ENCODE data around the gene TMEM39B. TPM values are rescaled to one million over a fixed set of nuclear protein-coding genes. Genes with fewer than 3 reads are reported as not detected.
A peak's percentile ranks its signal among the peaks of the same experiment; 100 is the strongest.
"Not testable (repeated sequence)": the region's sequence is repeated elsewhere in the genome, so short reads cannot be mapped to it uniquely, and the experiment has no call there.

TMEM39B gene
- total RNA-seq, 1 donor from 2014 or later: 14.1 TPM

DNA sequence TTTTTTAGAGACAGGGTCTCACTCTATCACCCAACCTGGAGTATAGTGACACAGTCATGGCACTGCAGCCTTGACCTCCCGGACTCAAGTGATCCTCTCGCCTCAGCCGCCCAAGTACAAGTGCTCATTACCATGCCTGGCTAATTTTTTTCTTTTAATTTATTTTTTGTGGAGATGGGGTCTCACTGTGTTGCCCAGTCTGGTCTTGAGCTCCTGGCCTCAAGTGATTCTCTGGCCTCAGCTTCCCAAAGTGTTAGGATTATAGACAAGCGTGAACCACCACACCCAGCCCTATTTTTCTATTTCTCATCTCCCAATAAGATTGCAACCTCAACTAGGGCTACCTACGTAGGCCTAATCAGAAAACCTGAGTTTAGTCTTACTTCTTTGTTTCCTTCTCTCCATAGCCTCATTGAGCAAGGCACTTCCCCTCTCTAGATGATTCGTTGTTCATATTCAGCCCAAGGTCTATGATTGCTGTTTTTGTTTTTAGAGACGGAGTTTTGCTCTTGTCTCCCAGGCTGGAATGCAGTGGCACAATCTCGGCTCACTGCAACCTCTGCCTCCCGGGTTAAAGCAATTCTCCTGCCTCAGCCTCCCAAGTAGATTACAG, 34.0 kb downstream of the TMEM39B start:
- Mint-ChIP-seq H3K4me3 (ENCODE audit: unreplicated experiment) (peak overlapping the region; percentile 25), H3K9me3 (ENCODE audit: low read depth) (no peaks in the 10 kb centered on the region), H3K27ac (ENCODE audit: unreplicated experiment) (no peak overlapping the region), H3K36me3 (ENCODE audit: low read depth) (no peaks in the 10 kb centered on the region), H3K4me1 (ENCODE audit: low read depth) (peaks cover 41% of the 10 kb centered on the region), H3K27me3 (ENCODE audit: low read depth) (no peaks in the 10 kb centered on the region)
- no peak for DNase-seq (ENCODE audit: low spot score)
- TF ChIP-seq, protein P1, sequence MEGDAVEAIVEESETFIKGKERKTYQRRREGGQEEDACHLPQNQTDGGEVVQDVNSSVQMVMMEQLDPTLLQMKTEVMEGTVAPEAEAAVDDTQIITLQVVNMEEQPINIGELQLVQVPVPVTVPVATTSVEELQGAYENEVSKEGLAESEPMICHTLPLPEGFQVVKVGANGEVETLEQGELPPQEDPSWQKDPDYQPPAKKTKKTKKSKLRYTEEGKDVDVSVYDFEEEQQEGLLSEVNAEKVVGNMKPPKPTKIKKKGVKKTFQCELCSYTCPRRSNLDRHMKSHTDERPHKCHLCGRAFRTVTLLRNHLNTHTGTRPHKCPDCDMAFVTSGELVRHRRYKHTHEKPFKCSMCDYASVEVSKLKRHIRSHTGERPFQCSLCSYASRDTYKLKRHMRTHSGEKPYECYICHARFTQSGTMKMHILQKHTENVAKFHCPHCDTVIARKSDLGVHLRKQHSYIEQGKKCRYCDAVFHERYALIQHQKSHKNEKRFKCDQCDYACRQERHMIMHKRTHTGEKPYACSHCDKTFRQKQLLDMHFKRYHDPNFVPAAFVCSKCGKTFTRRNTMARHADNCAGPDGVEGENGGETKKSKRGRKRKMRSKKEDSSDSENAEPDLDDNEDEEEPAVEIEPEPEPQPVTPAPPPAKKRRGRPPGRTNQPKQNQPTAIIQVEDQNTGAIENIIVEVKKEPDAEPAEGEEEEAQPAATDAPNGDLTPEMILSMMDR (IDR thresholded peaks at IDR 0.05): no peak

DNA sequence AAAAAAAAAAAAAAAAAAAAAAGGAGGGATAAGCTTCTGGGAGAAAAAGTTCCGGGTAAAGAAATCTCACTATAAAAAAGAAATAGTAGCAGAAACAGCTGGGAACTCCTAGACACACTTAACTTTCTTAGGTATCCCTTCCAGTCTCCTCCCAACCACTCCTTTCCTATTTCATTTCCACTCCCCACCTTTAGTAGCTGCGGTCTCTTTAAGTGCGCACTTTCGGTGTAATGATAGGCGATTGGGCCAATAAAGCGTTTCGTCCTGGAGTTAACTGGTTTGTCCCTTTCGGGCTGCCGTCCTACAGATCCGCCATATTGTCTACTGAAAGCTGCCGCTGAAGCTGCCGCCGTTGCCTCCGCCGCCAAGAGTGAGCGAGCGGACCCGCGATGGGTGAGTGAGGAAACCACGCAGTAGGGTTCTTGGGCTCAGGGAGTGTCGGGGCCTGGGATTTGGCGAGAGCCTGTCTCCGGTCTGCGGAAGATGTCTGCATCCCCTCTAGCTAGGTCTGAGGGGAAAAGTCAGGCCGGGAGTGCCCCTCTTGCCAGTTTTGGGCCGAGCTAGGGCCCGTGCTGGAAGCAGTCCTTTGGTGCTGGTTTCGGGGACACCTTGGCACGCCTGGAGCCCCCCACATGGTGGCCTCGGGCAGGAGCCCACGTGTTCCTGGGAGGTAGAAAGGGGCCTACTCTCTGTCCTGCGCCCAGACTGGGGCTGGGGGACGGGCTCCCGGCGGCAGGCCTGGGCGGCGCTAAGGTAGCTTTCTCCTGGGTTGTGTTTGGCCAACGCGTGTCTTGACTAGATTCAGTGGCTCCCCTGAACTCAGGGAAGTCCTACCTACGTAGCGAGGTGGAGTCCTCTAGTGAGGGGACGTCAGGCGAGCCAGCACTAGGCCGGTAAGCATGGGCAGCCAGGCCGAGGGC, 35.3 kb downstream of the TMEM39B start, which contains the start of gene KPNA6:
Gene KPNA6 (plus strand): TSS at position 315 of the 920 bp plus-strand sequence. CDS start 75 bp downstream, at position 390.
- peaks cover 47% of the 10 kb centered on the region for H3K4me1 Mint-ChIP-seq (ENCODE audit: low read depth)
- no peak for DNase-seq (ENCODE audit: low spot score)
- H3K4me3 Mint-ChIP-seq (ENCODE audit: unreplicated experiment): peak within 1 kb of the TSS; percentile 95
- TF ChIP-seq, protein P1 (IDR thresholded peaks at IDR 0.05): no peak
- peak within 1 kb of the TSS; percentile 97 for H3K27ac Mint-ChIP-seq (ENCODE audit: unreplicated experiment)
- H3K36me3 Mint-ChIP-seq (ENCODE audit: low read depth): no peaks in the 10 kb centered on the region
- H3K27me3 Mint-ChIP-seq (ENCODE audit: low read depth): no peaks in the 10 kb centered on the region
- no peaks in the 10 kb centered on the region for H3K9me3 Mint-ChIP-seq (ENCODE audit: low read depth)

DNA sequence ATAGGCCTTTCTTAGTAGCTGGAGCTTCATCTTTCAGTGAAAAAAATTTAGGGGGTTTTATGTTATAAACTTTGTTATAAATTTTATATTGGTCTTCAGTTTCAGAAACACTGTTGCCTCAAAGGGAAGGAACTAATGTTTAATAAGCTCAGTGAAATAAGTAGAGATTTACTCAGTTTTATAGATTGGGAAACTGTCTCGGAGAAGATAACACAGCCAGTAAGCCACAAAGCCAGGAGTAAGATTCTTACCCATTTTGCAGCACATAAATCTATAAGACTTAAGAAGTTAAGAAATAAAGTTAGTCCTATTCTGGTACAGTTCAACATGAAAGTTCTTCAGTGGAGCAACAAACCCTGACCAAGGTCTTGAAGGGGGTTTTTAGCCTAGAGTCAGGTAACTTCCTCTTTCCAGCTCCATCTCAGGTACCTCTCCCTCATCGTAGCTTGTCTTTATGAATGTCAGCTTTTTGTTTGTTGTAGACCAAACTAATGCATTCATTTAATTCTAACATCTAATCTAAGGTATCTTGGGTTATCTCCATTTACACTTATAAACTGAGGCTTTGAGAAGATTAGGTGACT, 38.4 kb downstream of the TMEM39B start:
- Mint-ChIP-seq H3K36me3 (ENCODE audit: low read depth) (no peaks in the 10 kb centered on the region), H3K9me3 (ENCODE audit: low read depth) (no peaks in the 10 kb centered on the region), H3K4me3 (ENCODE audit: unreplicated experiment) (no peak overlapping the region), H3K4me1 (ENCODE audit: low read depth) (peaks cover 47% of the 10 kb centered on the region), H3K27me3 (ENCODE audit: low read depth) (no peaks in the 10 kb centered on the region), H3K27ac (ENCODE audit: unreplicated experiment) (no peak overlapping the region)
- TF ChIP-seq, protein P1 (IDR thresholded peaks at IDR 0.05): no peak
- no peak for DNase-seq (ENCODE audit: low spot score)

DNA sequence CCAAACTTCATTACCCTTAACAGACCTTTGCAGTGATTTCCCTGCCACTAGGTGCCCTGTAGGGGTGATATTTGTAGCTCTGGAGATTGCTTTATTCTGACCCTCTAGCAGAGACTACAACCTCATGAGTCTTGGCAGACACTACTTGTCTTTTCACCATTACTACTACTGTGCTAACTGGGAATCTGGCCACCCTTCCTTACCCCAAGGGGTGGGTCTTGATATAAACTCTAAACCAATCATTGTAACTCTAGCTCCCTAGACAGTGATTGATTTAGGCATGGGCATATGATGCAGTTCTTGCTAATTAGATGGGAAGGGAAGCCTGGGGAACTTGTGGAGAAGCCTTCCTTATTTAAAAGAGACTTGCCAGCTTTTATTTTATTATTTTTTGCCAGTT, 39.0 kb downstream of the TMEM39B start:
- Mint-ChIP-seq H3K4me1 (ENCODE audit: low read depth) (peaks cover 53% of the 10 kb centered on the region), H3K27me3 (ENCODE audit: low read depth) (no peaks in the 10 kb centered on the region), H3K36me3 (ENCODE audit: low read depth) (no peaks in the 10 kb centered on the region), H3K9me3 (ENCODE audit: low read depth) (no peaks in the 10 kb centered on the region), H3K27ac (ENCODE audit: unreplicated experiment) (no peak overlapping the region), H3K4me3 (ENCODE audit: unreplicated experiment) (no peak overlapping the region)
- no peak for DNase-seq (ENCODE audit: low spot score)
- TF ChIP-seq, protein P1 (IDR thresholded peaks at IDR 0.05): no peak

DNA sequence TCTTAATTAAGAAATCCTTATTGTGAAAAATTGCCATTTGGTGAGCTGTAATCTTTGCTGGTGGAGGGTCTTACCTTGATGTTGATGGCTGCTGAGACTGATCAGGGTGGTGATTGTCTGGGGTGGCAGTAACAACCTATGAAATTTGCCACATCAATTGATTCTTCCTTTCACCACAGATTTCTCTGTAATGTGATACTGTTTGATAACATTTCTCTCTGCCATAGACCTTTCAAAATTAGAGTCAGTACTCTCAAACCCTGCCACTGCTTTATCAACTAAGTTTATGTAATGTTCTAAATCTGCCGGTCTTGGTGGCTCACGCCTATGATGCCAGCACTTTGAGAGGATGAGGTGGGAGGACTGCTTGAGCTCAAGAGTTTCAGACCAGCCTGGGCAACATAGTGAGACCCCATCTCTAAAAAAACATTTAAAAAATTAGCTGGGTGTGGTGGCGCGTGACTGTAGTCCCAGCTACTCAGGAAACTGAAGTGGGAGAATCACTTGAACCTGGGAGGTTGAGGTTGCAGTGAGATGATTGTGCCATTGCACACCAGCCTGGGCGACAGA, 40.2 kb downstream of the TMEM39B start:
- peaks cover 53% of the 10 kb centered on the region for H3K4me1 Mint-ChIP-seq (ENCODE audit: low read depth)
- no peak overlapping the region for H3K27ac Mint-ChIP-seq (ENCODE audit: unreplicated experiment)
- TF ChIP-seq, protein P1 (IDR thresholded peaks at IDR 0.05): no peak
- no peak for DNase-seq (ENCODE audit: low spot score)
- no peaks in the 10 kb centered on the region for H3K36me3 Mint-ChIP-seq (ENCODE audit: low read depth)
- no peaks in the 10 kb centered on the region for H3K9me3 Mint-ChIP-seq (ENCODE audit: low read depth)
- no peaks in the 10 kb centered on the region for H3K27me3 Mint-ChIP-seq (ENCODE audit: low read depth)
- H3K4me3 Mint-ChIP-seq (ENCODE audit: unreplicated experiment): no peak overlapping the region

DNA sequence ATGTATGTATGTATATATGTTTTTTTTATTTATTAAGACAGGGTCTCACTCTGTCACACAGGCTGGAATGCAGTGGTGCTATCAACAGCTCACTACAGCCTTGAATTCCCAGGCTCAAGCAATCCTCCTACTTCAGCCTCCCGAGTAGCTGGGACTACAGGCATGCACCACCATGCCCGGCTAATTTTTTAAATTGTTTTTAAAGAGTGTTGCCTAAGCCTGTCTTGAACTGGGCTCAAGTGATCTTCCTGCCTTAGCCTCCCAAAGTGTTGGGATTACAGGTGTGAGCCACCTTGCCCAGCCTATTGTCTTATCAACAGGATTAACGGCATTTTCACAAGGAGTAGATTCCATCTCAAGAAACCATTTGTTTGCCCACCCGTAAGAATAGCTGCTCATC, 40.7 kb downstream of the TMEM39B start:
- not testable (repeated sequence) for H3K27me3 Mint-ChIP-seq (ENCODE audit: low read depth); H3K27ac Mint-ChIP-seq (ENCODE audit: unreplicated experiment); DNase-seq (ENCODE audit: low spot score); H3K9me3 Mint-ChIP-seq (ENCODE audit: low read depth); H3K4me3 Mint-ChIP-seq (ENCODE audit: unreplicated experiment); H3K36me3 Mint-ChIP-seq (ENCODE audit: low read depth)
- H3K4me1 Mint-ChIP-seq (ENCODE audit: low read depth): peaks cover 56% of the 10 kb centered on the region
